Muscle of arm (tissue), 14 donors: Measurements from ENCODE around the gene HMGCS1. TPM values are rescaled to one million over a fixed set of nuclear protein-coding genes. Genes with fewer than 3 reads are reported as not detected.
"Not testable (repeated sequence)": the region's sequence is repeated elsewhere in the genome, so short reads cannot be mapped to it uniquely, and the experiment has no call there.

ENCODE experiments used
- DNase-seq: peaks from one replicate; pipeline ENCODE4 v3.0.0-alpha.2; 2013
- long read RNA-seq, 11 donors: transcript quantifications; one replicate each; lab custom pipeline, GENCODE V29; 2026
- polyA plus RNA-seq, 12 donors: library from polyadenylated mRNA; unstranded; fragments of 120-200 nt; gene quantifications; one replicate each; pipeline ENCODE4 v1.2.1, GENCODE V29; 2013; ENCODE audit not compliant: insufficient read length in 12 of 12

The HMGCS1 gene
- polyA plus RNA-seq, result 10 to 100 TPM in 11 of 12 donors, not detected in 1; 31.5 to 63.0 (median 47.2) TPM
- long read RNA-seq, donor 1, transcript HMGCS1-201 (11 exons, 3,506 nt), result major isoform, 5 of 262 reads
- long read RNA-seq, donor 1, transcript HMGCS1-202 (10 exons, 3,466 nt), result major isoform, 5 of 262 reads
- long read RNA-seq, donor 1, partial matches to known transcripts, result 250 of 262 reads
- long read RNA-seq, donor 1, other reads (novel, unspliced or antisense), result 0 of 262 reads
- long read RNA-seq, donor 2, transcript HMGCS1-201 (11 exons, 3,506 nt), result major isoform, 8 of 20 reads
- long read RNA-seq, donor 2, partial matches to known transcripts, result 6 of 20 reads
- long read RNA-seq, donor 2, other reads (novel, unspliced or antisense), result 0 of 20 reads
- long read RNA-seq, donor 3, partial matches to known transcripts, result 0 of 6 reads
- long read RNA-seq, donor 3, other reads (novel, unspliced or antisense), result 0 of 6 reads
- long read RNA-seq, donor 4, partial matches to known transcripts, result 0 of 4 reads
- long read RNA-seq, donor 4, other reads (novel, unspliced or antisense), result 0 of 4 reads
- long read RNA-seq, donor 5, transcript HMGCS1-202 (10 exons, 3,466 nt), result major isoform, 5 of 12 reads
- long read RNA-seq, donor 5, partial matches to known transcripts, result 0 of 12 reads
- long read RNA-seq, donor 5, other reads (novel, unspliced or antisense), result 0 of 12 reads
- long read RNA-seq, donor 6, partial matches to known transcripts, result 0 of 10 reads
- long read RNA-seq, donor 6, other reads (novel, unspliced or antisense), result 0 of 10 reads
- long read RNA-seq, donor 7, partial matches to known transcripts, result 0 of 8 reads
- long read RNA-seq, donor 7, other reads (novel, unspliced or antisense), result 0 of 8 reads
- long read RNA-seq, donor 8, transcript HMGCS1-201 (11 exons, 3,506 nt), result minor isoform, 5 of 15 reads
- long read RNA-seq, donor 8, transcript HMGCS1-202 (10 exons, 3,466 nt), result major isoform, 8 of 15 reads
- long read RNA-seq, donor 8, partial matches to known transcripts, result 0 of 15 reads
- long read RNA-seq, donor 8, other reads (novel, unspliced or antisense), result 0 of 15 reads
- long read RNA-seq, donor 9, partial matches to known transcripts, result 0 of 1 reads
- long read RNA-seq, donor 9, other reads (novel, unspliced or antisense), result 0 of 1 reads
- long read RNA-seq, donor 10, partial matches to known transcripts, result 0 of 9 reads
- long read RNA-seq, donor 10, other reads (novel, unspliced or antisense), result 0 of 9 reads
- long read RNA-seq, donor 11, transcript HMGCS1-201 (11 exons, 3,506 nt), result major isoform, 7 of 18 reads
- long read RNA-seq, donor 11, partial matches to known transcripts, result 5 of 18 reads
- long read RNA-seq, donor 11, other reads (novel, unspliced or antisense), result 0 of 18 reads

DNA sequence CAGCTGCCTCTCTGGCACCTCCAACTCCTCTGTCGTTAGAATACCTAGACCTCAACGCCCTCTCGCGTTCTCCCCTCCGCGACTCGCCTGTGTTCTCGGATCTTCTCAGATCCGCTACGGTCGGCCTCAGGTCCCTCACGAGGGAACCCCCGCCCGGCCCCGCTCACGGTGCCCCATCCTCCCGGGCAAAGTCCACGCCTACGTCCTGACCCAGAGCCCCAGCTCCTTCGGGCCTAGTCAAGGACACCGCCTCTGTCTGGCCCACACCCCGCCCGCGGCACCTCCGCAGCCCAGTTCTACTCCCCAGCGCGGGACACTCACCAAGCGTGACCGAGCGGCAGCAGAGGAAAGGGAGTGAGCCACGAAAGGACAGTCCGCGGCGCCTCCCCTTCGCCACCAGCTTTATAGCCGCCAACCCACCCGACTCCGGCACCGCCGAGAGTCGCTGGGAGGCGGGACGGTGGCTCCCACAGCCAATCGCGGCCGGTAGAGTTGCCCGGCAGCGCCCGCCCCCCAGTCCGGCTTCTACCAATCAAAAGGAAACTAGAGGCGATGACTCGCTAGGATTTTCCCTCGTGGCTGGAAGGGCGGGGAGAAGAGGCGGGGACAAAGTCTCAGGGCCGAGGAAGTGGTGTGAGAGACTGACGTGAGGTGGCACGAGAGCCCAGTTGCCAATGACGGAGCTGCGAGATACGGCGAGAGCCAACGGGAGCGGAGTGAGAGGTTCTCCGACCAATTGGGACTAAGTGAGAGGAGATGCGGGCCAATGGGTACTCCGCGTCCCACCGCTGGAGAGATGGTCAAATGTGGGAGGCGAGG lies at the start of gene HMGCS1:
Gene HMGCS1, minus strand, starts transcription at position 378 of the 819 bp plus-strand sequence. CDS start 14,447 bp downstream, outside the sequence.
- DNase-seq, result peak; percentile 98

DNA sequence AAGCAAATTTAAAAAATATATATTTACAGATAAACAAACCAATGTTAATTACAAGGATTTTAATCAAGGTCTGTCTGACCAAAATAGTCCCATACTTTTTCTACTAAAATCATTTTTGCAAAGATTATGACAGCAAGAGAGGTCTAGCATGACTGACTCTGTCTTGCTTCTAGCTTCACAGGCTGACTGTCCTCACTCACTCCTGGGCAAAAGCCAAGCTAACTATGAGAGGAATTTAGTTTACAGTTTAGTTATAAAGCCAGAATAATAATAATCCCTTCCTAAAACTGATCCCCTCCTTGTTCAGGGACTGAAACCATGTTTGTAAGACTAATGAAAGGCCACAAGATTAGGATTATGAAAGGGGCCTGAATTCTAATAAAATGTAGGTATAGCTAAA lies 45.5 kb upstream of the HMGCS1 start:
- no peak for DNase-seq

DNA sequence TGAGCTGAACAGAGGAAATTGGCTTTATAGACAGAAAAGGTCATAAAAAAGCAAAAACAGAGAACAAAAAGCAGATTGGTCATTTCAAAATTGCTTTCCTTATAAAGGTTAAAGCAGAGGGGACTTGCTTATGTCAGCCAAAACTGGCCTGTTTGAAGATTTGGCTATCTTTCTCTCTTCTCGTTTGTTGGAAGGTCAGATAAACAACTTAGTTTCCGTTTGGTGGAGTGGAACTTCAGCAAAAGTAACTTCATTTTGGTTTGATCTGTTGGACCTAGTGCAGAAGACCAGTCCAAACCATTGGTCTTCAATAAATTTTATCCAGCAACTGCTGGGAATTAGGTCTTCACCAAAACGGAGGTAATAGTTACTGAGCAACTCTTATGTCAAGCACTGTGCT lies 45.1 kb upstream of the HMGCS1 start:
- no peak for DNase-seq

DNA sequence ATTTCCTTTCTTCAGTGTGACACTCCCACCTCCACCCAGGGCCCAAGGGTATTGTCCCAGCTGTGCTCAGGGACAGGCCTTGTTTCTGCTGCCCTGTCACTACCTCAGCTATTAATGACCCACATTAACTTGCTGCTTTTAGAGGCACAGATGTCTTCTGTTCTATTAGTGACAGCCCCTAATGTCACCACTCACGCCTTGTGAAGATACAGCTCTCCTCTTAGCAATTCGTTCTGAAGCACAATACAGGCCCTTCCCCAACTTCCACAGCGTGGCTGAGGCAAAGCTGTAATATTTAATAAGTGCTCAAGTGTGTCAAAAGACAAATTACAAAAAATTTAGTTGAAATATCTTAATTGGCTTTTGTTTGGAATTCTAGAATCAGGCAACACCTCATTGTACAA lies 44.7 kb upstream of the HMGCS1 start:
- DNase-seq, result no peak

DNA sequence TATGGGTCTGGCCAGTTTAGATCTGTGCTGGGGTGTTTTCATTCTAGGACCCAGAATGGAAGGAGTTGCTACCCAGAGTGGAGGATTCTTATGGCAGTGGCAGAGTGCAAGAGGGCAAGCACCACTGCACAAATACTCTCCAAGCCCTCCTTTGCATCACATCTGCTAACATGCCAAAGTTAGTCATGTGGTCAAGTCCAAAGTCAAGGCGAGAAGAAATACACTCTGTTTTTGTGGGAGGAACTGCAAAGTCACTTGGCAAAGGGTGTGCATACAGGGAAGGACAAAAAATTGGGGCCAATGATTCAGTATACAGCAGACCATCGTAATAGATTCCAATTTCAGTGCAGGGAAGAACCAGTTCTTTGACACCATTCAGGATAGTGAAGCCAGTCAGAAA lies 43.9 kb upstream of the HMGCS1 start:
- no peak for DNase-seq

DNA sequence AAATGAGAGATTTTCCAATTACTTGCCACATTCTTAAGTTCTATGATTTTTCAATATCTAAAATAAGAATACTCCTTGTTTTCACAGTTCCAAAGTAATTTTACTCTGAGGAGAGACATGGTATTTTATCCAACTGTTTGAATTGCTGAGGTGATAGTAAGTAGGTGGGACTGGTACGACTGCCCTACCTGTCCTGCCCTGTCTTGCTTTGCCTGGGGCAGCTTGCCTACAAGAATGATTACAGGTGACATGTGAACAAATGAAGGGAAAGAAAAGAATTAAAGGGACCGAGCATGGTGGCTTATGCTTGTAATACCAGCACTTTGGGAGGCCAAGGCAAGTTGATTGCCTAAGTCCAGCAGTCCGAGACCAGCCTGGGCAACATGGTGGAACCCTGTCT lies 41.6 kb upstream of the HMGCS1 start:
- no peak for DNase-seq

DNA sequence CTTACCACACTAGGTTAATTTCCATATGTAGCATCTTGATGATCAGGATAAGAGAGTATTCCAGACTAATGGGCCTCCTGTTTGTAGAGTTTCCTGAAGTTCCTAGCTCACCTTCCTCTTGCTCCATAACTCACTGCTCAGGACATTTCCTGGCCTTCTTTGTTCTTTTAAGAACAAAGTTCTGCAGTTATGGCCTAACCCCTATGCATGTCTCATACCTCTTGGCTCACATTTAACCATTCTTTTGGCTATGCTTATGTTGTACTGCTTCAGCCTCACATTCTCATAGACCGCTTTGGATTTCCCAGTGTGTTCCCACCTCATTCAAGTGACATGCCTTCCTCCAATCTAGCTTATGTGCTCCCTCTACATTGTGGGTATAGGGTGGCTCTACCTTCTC lies 40.5 kb upstream of the HMGCS1 start:
- no peak for DNase-seq

DNA sequence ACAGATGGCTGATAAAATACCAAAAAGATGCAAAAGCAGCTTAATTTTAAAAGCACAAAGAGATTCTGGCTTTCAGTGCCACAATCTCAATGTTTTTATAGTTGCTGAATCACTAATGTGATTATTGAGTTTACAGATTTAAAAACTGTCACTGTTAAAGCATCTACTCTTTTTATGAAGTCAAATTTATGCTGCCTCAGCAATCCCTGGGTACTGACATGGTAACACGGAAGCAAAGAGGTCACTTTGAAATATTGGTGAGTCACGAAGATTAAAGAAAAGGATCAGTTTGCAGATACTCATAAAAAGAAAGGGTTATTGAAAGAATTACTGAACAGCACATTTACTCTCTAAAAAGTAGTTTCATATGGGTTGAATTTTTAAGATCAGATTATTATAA lies 39.7 kb upstream of the HMGCS1 start:
- no peak for DNase-seq

DNA sequence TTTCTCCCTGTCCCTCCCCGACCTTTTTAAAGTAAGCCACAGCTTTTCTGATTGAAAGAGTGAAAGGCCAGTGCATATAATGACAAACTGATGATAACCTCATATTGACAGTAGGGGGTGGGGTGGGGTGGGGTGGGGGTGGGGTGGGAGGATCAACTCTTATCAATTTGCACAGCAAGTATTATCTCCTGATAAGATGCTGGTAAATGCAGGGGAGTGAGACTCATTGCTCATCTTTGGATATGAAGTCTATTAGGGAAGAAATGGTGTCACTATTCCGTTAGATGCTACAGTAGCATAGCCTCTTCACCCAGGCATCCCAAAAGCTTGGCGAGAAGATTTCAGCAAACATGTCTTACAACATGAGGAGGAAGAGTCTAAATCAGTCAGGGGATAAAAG lies 38.9 kb upstream of the HMGCS1 start:
- no peak for DNase-seq

DNA sequence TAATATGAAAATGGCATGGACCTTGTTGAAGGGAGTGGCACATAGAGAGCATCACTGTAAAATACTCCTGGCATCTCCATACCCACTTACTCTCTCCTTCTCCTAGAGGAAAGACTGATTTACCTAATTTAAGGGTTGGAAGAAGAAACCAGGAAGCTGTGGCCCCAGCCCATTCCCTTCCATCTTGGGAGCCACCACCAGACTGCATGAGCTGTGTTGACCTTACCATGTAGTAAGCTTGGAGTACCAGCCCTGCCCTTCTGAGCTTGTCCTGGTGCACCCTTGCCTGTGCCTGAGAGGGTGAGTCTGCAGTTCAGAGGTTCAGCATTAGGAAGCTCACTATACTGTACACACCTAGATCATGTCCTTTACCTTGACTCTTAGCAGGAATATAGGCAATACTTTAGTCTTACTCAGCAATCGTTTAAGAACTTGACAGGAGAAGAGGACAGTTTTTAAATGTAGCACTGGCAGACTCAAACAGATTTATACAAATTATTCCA lies 35.7 kb upstream of the HMGCS1 start:
- no peak for DNase-seq

DNA sequence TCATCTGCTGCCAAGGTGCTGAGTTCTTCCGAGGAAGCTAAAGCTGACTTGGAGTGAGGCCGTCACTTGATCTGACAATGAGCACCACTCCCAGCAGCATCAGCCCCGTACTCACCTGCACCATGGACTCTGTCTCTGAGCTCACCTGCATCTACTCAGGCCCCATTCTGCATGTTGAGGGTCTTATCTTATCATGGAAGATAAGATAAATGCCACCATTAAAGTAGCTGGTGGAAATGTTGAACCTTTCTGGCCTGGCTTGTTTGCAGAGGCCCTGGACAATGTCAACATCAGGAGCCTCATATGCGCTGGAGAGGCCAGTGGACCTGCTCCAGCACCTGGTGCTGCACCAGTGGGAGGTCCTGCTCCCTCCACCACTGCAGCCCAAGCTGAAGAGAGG lies 35.0 kb upstream of the HMGCS1 start:
- DNase-seq, result no peak

DNA sequence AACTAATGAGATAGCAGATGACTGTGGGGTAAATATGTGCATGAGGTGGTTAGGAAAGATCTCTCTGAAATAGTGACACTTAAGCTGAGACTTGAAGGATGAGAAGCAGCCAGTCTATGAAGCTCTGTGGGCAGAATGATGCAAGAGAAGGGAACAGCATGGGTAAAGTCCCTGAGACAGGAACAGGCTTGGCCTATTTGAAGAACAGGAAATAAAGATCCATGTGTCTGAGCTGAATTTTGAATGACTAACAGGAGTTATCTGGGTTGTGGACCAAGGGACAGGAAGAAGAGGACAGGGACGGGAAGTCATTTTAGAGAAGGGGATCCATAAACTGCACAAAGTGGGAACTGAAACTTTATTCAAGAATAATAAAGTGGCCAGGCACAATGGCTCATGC lies 25.6 kb upstream of the HMGCS1 start:
- DNase-seq, result no peak

DNA sequence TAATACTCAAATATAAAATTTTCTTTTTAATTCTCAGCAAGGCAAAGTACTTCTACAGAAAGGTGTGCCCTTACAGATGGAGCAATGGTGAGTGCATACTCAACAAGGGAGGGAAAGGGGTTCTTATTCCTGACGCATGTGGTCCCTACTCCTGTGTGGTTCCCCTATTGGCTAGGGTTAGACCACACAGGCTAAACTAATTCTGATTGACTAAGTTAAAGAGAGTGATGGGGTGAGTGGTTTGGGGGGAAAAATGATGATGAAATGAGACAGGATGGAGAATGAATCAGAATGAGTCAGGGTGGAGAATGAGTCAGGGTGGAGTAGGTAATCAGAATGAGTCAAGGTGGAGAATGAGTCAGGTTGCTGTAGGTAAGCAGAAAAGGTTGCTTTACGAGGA lies 22.9 kb upstream of the HMGCS1 start:
- DNase-seq, result no peak

DNA sequence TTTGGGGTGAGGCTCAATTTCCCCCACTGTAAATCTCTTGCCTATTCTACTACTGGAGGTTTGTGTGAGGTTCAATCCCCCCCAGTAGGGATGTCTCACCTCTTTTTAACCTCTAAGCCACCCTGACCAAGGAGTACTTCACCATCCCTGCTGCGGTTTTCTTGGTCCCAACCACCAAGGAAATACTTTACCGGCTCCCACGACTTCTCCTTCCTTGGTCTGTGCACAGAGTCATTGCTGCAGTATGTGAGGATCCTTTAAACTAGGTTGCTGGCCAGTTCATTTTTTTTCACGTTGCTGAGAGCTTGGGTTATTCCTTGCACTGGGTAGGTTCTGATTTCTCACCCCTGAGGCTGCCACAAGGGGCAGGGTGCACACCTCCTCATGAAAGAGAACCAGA lies 22.5 kb upstream of the HMGCS1 start:
- DNase-seq, result no peak

DNA sequence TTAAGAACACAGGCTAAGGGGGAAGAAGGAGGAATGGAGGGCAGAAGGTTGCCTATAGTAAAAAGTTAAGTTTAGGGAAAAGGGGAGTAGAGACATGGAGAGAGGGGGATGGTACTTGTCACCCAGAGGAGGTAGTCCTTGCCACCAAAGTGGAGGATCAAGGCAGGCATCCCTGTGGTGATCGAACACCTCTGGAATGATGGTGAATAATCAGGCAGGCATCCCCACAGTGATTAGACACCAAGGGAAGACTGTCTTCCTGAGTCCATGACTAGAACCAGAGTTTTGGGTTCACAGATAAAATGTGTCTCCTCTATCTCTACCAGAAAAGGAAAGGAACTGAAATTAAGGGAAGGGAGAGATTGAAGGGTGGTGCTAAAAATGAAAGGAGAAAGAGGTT lies 19.2 kb upstream of the HMGCS1 start:
- no peak for DNase-seq

DNA sequence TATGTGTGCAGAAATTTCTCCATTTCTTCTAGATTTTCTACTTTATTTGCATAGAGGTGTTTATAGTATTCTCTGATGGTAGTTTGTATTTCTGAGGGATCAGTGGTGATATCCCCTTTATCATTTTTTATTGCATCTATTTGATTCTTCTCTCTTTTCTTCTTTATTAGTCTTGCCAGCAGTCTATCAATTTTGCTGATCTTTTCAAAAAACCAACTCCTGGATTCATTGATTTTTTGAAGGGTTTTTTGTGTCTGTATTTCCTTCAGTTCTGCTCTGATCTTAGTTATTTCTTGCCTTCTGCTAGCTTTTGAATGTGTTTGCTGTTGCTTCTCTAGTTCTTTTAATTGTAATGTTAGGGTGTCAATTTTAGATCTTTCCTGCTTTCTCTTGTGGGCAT lies 12.4 kb upstream of the HMGCS1 start:
- not testable (repeated sequence) for DNase-seq

DNA sequence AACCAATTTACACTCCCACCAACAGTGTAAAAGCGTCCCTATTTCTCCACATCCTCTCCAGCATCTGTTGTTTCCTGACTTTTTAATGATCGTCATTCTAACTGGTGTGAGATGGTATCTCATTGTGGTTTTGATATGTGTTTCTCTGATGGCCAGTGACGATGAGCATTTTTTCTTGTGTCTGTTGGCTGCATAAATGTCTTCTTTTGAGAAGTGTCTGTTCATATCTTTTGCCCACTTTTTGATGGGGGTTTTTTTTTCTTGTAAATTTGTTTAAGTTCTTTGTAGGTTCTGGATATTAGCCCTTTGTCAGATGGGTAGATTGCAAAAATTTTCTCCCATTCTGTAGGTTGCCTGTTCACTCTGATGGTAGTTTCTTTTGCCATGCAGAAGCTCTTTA lies 10.3 kb upstream of the HMGCS1 start:
- not testable (repeated sequence) for DNase-seq

DNA sequence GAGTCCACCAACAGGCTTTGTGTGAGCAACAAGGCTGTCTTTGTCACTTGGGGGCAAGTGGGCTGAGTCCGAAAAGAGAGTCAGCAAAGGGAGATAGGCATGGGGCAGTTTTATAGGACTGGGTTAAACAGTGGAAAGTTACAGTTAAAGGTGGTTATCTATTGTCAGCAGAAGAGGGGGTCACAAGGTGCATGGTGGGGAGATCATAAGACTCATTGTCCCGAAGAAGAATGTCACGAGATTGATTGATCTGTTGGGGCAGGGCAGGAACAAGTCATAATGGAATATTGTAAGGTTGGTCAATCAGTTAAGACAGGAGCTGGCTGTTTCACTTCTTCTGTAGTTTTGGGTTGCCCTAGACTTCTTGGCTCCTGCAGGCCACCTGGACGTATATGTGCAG lies 7.6 kb upstream of the HMGCS1 start:
- DNase-seq, result no peak

DNA sequence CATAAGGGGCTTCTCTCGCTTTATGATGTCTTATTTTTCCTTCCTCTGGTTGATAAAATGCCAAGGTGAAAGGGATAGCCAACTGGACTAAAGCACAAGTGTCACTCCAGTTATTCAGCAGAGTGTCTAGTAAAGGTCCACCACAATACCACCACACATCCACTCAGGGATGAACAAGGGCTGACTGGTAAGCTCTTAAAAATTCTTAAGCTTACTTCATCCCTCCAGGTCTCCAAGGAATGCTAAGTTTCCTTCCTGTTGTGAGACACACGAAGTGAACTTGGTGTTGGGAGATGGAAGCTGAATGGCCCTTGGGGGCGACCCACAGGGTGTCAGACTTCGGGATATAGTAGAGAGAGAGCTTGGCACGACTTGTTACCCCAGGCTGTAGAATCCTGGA lies 3.2 kb upstream of the HMGCS1 start:
- DNase-seq, result no peak

DNA sequence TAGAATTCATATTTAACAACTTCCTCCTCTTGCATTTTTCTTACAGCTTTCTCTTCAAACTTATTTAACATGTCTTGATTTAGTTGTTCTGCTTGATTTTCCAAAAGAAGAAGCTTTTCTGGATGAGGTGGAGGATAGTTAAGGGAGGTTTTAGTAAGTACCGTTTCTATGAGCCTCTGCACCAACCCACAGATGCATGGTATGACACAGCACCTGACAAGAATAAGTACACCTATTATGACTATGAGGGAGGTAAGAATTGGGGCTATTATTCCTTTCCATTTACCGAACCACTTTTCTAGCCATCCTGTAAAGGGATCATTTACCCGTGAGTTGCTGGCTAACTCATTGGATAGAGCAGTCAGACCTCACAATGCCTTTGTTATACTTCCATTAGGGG lies 2.5 kb upstream of the HMGCS1 start:
- no peak for DNase-seq

DNA sequence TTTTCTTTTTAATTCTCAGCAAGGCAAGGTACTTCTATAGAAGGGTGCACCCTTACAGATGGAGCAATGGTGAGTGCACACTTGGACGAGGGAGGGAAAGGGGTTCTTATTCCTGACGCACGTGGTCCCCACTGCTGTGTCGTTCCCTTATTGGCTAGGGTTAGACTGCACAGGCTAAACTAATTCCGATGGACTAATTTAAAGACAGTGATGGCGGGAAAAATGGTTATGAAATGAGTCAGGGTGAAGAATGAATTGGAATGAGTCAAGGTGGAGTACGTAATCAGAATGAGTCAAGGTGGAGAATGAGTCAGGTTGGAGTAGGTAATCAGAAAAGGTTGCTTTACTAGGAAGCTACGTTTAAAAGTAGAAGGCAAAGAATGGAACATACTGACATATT lies 2.1 kb upstream of the HMGCS1 start:
- no peak for DNase-seq
